GM12865 (cell line): ENCODE data around the gene CBLN3.

ENCODE experiments used
- DNase-seq: peaks from one replicate; pipeline ENCODE4 v3.0.0; 2010; ENCODE audit warnings: low read depth
- H3K4me3 ChIP-seq: 2 replicates; pipeline ENCODE4 v1.5.1; 2011; ENCODE audit warnings: mild to moderate bottlenecking, low read depth, low read length, control low read depth
- CTCF ChIP-seq: IDR thresholded peaks from 2 replicates; pipeline ENCODE4 v1.5.1; 2011; ENCODE audit warnings: low read length, control low read depth, low read depth, inconsistent platforms; ENCODE audit not compliant: insufficient read depth; ENCODE audit errors: missing control alignments

CBLN3 gene

GRCh38 chr14:24378327-24378726 is 51.1 kb downstream of the CBLN3 start:
- DNase-seq, result no peak
- TF ChIP-seq CTCF, result no peak

GRCh38 chr14:24377657-24378056 is 51.8 kb downstream of the CBLN3 start:
- TF ChIP-seq CTCF, result no peak
- no peak overlapping the region for H3K4me3 ChIP-seq
- no peak for DNase-seq

More at GRCh38 chr14:24378327-24378726, 51.1 kb downstream of the CBLN3 start:
- no peak overlapping the region for H3K4me3 ChIP-seq

- H3K4me3 ChIP-seq, result no peak overlapping the region
- TF ChIP-seq CTCF, result no peak
- DNase-seq, result no peak
These were observed 52.3 kb downstream of the CBLN3 start for GRCh38 chr14:24377126-24377525.
